ENCODE measurements around the gene NRG3. TPM values are rescaled to one million over a fixed set of nuclear protein-coding genes. Genes with fewer than 3 reads are reported as not detected.

NRG3 gene
- total and polyA plus RNA-seq, 2 of the 4 experiments (the other 2 are of a cell fraction), result not detected

GRCh38 chr10:82335831-82336230 is 460.8 kb downstream of the NRG3 start:
- no peak for TF ChIP-seq ELK1 (IDR thresholded peaks at IDR 0.05; ENCODE audit: borderline replicate concordance, low read depth, low read length)
- no peak for TF ChIP-seq CHD1 (IDR thresholded peaks at IDR 0.05; ENCODE audit: low read depth, low read length)
- no peak for TF ChIP-seq CEBPB (IDR thresholded peaks at IDR 0.05; ENCODE audit: low read depth, low read length)
- TF ChIP-seq MAFK (IDR thresholded peaks at IDR 0.05; ENCODE audit: low read depth, low read length), result no peak
- TF ChIP-seq, protein P1, sequence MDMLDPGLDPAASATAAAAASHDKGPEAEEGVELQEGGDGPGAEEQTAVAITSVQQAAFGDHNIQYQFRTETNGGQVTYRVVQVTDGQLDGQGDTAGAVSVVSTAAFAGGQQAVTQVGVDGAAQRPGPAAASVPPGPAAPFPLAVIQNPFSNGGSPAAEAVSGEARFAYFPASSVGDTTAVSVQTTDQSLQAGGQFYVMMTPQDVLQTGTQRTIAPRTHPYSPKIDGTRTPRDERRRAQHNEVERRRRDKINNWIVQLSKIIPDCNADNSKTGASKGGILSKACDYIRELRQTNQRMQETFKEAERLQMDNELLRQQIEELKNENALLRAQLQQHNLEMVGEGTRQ (IDR thresholded peaks at IDR 0.05; ENCODE audit: low read depth, low read length), result no peak
- no peak for TF ChIP-seq RFX5 (IDR thresholded peaks at IDR 0.05; ENCODE audit: low read depth, low read length)
- no peak for TF ChIP-seq POLR2A (IDR thresholded peaks at IDR 0.05; ENCODE audit: low read depth, low read length)
- TF ChIP-seq NFE2L2 (IDR thresholded peaks at IDR 0.05; ENCODE audit: low read depth, low read length), result no peak
- TF ChIP-seq CTCF (conservative IDR thresholded peaks at IDR 0.05; ENCODE audit: low read depth, low read length), result no peak
- TF ChIP-seq MXI1 (IDR thresholded peaks at IDR 0.05; ENCODE audit: borderline replicate concordance, low read depth, low read length), result no peak
- no peak for TF ChIP-seq RAD21 (IDR thresholded peaks at IDR 0.05; ENCODE audit: low read length)
- TF ChIP-seq FOS (IDR thresholded peaks at IDR 0.05; ENCODE audit: low read depth, low read length), result no peak
- TF ChIP-seq BHLHE40 (IDR thresholded peaks at IDR 0.05; ENCODE audit: low read depth, low read length), result no peak
- no peak for TF ChIP-seq SMC3 (IDR thresholded peaks at IDR 0.05; ENCODE audit: low read depth, low read length)
- no peak for TF ChIP-seq RCOR1 (IDR thresholded peaks at IDR 0.05; ENCODE audit: insufficient replicate concordance, low read length)
- TF ChIP-seq MAZ (IDR thresholded peaks at IDR 0.05; ENCODE audit: borderline replicate concordance, low read depth, low read length), result no peak
- H3K9me3 ChIP-seq (ENCODE audit: control insufficient read depth, insufficient read depth, low read length), result peaks cover 4% of the 10 kb centered on the region; the same call in 1 of the 2 replicates
- H4K5ac ChIP-seq (ENCODE audit: low read depth, low read length), result no peak overlapping the region
- no peak overlapping the region for H3K4me3 ChIP-seq (ENCODE audit: insufficient read depth, low read depth, low read length)
- H3K23ac ChIP-seq (ENCODE audit: low read depth, low read length), result no peak overlapping the region
- DNase-seq (no peak), ATAC-seq (ENCODE audit: low read depth) (no peak)
- no peak overlapping the region for H4K8ac ChIP-seq (ENCODE audit: low read depth in 2 of 2, low read length in 2 of 2)
- no peaks in the 10 kb centered on the region for H3K36me3 ChIP-seq (ENCODE audit: control insufficient read depth, insufficient read depth, low read length)
- no peak overlapping the region for H3K56ac ChIP-seq (ENCODE audit: extremely low read depth, insufficient read depth, low read length)
- BruUV-seq (replicated peaks), result no TSS peak
- H4K91ac ChIP-seq (ENCODE audit: insufficient read depth, low read depth, low read length), result no peak overlapping the region
- H3K9ac ChIP-seq (ENCODE audit: low read depth, low read length), result no peak overlapping the region
- H2BK5ac ChIP-seq (ENCODE audit: low read depth, low read length, poor library complexity, severe bottlenecking), result no peak overlapping the region
- H2AK5ac ChIP-seq (ENCODE audit: low read depth, low read length), result no peak overlapping the region
- H4K20me1 ChIP-seq (ENCODE audit: insufficient read depth, low read length), result no peaks in the 10 kb centered on the region
- H3K79me1 ChIP-seq (ENCODE audit: low read depth in 1 of 2, low read length in 2 of 2), result no peaks in the 10 kb centered on the region
- dilution Hi-C loops (cut with HindIII; ENCODE audit: low sequenced_read_pairs, unreplicated experiment) (no loop called here), intact Hi-C loops (cut with micrococcal nuclease) (no loop called here), in situ Hi-C loops (cut with MboI; ENCODE audit: low sequenced_read_pairs) (no loop called here)
- H3K4me2 ChIP-seq (ENCODE audit: low read depth, low read length), result no peak overlapping the region
- ChIA-PET POLR2A (ENCODE audit: unreplicated experiment) (no interaction called here), CTCF (no interaction called here)
- no peak overlapping the region for H3K27ac ChIP-seq (ENCODE audit: insufficient read depth, low read length)
- H3K4me1 ChIP-seq (ENCODE audit: control insufficient read depth, insufficient read depth, low read length), result no peaks in the 10 kb centered on the region
- WGBS, 2 experiments (ENCODE audit: extremely low coverage in 2 of 2, insufficient read length in 1 of 2), result no CpG with 5 or more reads among the region's 1 CpG
- H2BK120ac ChIP-seq (ENCODE audit: low read depth, low read length), result no peak overlapping the region
- H2AFZ ChIP-seq (replicated peaks; ENCODE audit: low read length, poor library complexity), result no peak overlapping the region
- H3K14ac ChIP-seq (replicated peaks; ENCODE audit: low read depth, low read length), result no peak overlapping the region
- no peak overlapping the region for H2AK9ac ChIP-seq (replicated peaks; ENCODE audit: low read depth, low read length, poor library complexity)
- no peak overlapping the region for H2BK15ac ChIP-seq (ENCODE audit: low read depth, low read length)
- no peak overlapping the region for H3K18ac ChIP-seq (ENCODE audit: low read depth, low read length)
- no peaks in the 10 kb centered on the region for H3K27me3 ChIP-seq (ENCODE audit: control insufficient read depth, insufficient read depth, low read length)
- no peak overlapping the region for H3K4ac ChIP-seq (ENCODE audit: low read depth, low read length)
- no peaks in the 10 kb centered on the region for H3K9me1 ChIP-seq (ENCODE audit: insufficient read depth, low read length)
- no peak overlapping the region for H2BK20ac ChIP-seq (ENCODE audit: low read depth, low read length)

Data from IMR-90 (cell line).